Measurements from ENCODE around the gene FGGY.

GRCh38 chr1:59308839-59309238, 11.9 kb downstream of the FGGY start:
- TF ChIP-seq POLR2AphosphoS5 (IDR thresholded peaks at IDR 0.05; ENCODE audit: borderline replicate concordance, low read depth, low read length) (no peak), EZH2 (IDR thresholded peaks at IDR 0.05) (no peak), FOXP2 (optimal IDR thresholded peaks at IDR 0.05; ENCODE audit: control extremely low read depth, extremely low read length, insufficient read depth) (no peak)
